G401 (cell line): ENCODE measurements around the gene C4orf50. TPM values are rescaled to one million over a fixed set of nuclear protein-coding genes. Genes with fewer than 3 reads are reported as not detected.

Source experiments
- DNase-seq: peaks from one replicate; pipeline ENCODE4 v3.0.0-alpha.2; 2015; ENCODE audit warnings: low spot score
- in situ Hi-C: cut with HindIII; loops from 2 replicates; pipeline ENCODE4 v1.10.0; 2016; ENCODE audit warnings: low sequenced_read_pairs, mixed read lengths
- total RNA-seq: library from RNA; depleted of rRNA; stranded (reverse); fragments of >200 nt; shearing (Covaris generic); gene quantifications from 2 replicates; pipeline ENCODE4 v1.2.3, GENCODE V29; 2014

Gene C4orf50
- total RNA-seq, 1 experiment from 2014 or later, result not detected

- no peak for DNase-seq
- in situ Hi-C loops, result no loop called here
These were observed 104.8 kb downstream of the C4orf50 start for GRCh38 chr4:5913454-5913853.

GRCh38 chr4:5912614-5913019 lies 105.6 kb downstream of the C4orf50 start:
- DNase-seq, result no peak
- in situ Hi-C loops, result no loop called here

- no peak for DNase-seq
- in situ Hi-C loops, result no loop called here
These were observed 109.3 kb downstream of the C4orf50 start for GRCh38 chr4:5908876-5909427.

- in situ Hi-C loops, result no loop called here
These were observed 112.0 kb downstream of the C4orf50 start for GRCh38 chr4:5906191-5906590.

DNA sequence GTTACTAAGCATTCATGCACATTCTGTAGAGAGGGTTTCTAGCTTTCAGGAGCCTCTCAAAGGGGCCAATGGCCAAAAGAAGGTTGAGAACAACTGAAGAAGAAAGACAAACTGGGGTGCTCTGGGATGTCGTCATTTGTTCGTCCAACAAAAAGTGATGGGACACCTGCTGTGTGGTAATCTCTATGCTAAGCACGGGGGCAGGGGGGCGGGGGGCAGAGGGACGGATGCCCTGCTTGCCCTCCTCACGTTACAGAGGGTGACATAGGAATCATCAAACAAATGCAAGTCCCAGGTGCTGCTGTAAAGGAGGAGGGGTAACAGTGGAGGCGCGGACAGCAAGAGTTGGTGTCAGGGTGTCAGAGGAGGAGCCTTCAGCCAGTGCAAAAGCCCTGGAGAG lies 112.5 kb downstream of the C4orf50 start:
- in situ Hi-C loops, result no loop called here
- no peak for DNase-seq

More at GRCh38 chr4:5906191-5906590, 112.0 kb downstream of the C4orf50 start:
- DNase-seq, result no peak

- in situ Hi-C loops, result no loop called here
- no peak for DNase-seq
These were observed 117.4 kb downstream of the C4orf50 start for GRCh38 chr4:5900844-5901243.

GRCh38 chr4:5899881-5900280 lies 118.3 kb downstream of the C4orf50 start:
- DNase-seq, result no peak
- in situ Hi-C loops, result no loop called here

DNA sequence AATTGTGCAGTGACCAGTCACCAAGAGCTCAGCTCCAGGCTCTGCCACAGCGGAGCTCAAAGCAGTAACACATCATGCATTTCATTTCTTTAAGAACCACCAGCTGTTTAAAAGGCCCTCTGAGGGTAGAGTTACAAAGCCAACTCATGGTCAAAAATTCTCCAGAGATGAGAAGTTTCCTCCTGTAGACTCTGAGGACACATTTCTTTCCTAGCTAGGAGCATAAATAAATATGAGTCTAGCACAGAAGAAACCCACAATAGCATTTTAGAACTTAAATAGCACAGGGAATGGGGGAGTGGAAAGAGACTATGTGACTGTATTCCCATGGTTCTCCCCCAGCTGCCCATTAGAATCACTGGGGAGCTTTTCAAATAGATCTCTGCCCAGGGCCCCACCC lies 118.8 kb downstream of the C4orf50 start:
- DNase-seq, result no peak
- in situ Hi-C loops, result no loop called here

GRCh38 chr4:5897674-5898073 lies 120.6 kb downstream of the C4orf50 start:
- in situ Hi-C loops, result no loop called here
- DNase-seq, result no peak

DNA sequence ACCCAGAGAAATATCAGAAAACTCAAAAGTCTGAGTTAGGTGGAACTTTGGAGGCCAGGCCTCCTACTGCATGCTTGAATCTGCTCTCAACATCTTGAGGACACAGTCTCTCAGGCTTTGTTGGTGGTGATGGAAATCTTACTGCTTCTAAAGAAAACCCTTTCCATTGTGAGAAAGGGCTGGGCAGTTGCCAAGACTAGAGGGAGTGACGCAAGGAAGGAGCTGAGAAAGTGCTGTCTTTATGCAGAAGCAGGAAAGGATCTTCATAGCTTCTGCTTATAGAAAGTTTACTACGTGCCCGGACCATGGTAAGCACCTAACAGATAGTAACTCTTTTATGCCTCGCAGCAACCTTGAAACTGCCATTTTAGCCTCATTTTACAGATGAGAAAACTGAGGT lies 122.9 kb downstream of the C4orf50 start:
- in situ Hi-C loops, result no loop called here
- DNase-seq, result no peak

GRCh38 chr4:5894266-5894665 lies 124.0 kb downstream of the C4orf50 start:
- in situ Hi-C loops, result no loop called here
- DNase-seq, result no peak

GRCh38 chr4:5893591-5893990 lies 124.6 kb downstream of the C4orf50 start:
- in situ Hi-C loops, result no loop called here
- DNase-seq, result no peak

- in situ Hi-C loops, result no loop called here
- DNase-seq, result peak; percentile 84
These were observed 125.1 kb downstream of the C4orf50 start, which contains the start of gene CRMP1 for GRCh38 chr4:5893004-5893580. Gene CRMP1 (minus strand): TSS chr4:5893086. CDS start chr4:5892969, 117 bp downstream.

GRCh38 chr4:5892323-5893003 lies 125.8 kb downstream of the C4orf50 start:
- in situ Hi-C loops, result no loop called here
- DNase-seq, result no peak

GRCh38 chr4:5891563-5892322 lies 126.5 kb downstream of the C4orf50 start:
- DNase-seq, result peak; percentile 40
- in situ Hi-C loops, result no loop called here

GRCh38 chr4:5890063-5890727 lies 128.0 kb downstream of the C4orf50 start:
- in situ Hi-C loops, result no loop called here
- peak; percentile 93 for DNase-seq

DNA sequence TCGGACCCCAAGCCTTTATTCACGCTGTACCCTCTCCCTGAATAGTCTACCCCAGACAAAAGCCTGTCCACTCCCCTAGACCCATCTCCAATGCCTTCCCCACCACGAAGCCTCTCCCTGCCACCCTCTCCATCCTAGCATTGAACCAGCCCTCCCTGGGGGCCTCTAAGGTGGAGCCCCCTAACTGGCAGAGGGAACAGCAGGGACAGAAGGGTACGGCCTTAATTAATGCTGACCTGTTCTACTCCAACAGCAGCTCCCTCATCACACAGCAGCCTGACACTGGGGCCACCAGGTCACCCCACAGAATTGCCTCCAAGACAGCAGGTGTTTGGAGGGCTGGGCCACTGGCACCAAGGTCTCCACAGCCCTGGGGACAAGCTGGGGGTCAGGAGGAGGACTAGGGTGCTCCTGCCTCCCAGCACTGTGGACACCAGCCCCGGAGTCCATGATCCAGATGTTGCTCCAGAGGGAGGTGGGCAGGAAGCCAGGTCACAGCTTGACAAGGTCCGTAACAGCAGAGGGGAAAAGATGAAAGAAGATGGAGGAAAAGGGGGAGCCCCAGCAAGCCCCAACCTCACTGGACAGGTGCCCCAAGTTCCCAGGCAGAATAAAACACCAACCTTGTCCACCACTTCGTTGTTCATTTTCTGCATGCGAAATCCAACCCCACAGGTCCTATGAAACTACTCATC lies 129.1 kb downstream of the C4orf50 start:
- DNase-seq, result no peak
- in situ Hi-C loops, result no loop called here

- peak; percentile 55 for DNase-seq
- in situ Hi-C loops, result no loop called here
These were observed 129.8 kb downstream of the C4orf50 start for GRCh38 chr4:5888222-5889001.
